GM21367 (cell line): ENCODE measurements around the gene SYK.
"Not testable (repeated sequence)": the region's sequence is repeated elsewhere in the genome, so short reads cannot be mapped to it uniquely, and the experiment has no call there.

ENCODE experiments used
- ATAC-seq: cut with Tn5 transposase; IDR thresholded peaks from one replicate; pipeline ENCODE4 v1.9.1; 2021; ENCODE audit not compliant: unreplicated experiment

The SYK gene

GRCh38 chr9:90872835-90873294 is 71.2 kb downstream of the SYK start:
- ATAC-seq, result no peak

GRCh38 chr9:90873422-90873821 is 71.8 kb downstream of the SYK start:
- no peak for ATAC-seq

GRCh38 chr9:90874194-90874593 is 72.6 kb downstream of the SYK start:
- no peak for ATAC-seq

GRCh38 chr9:90878562-90878961 is 76.9 kb downstream of the SYK start:
- ATAC-seq, result no peak

- no peak for ATAC-seq
These were observed 78.4 kb downstream of the SYK start for GRCh38 chr9:90880066-90880465.

GRCh38 chr9:90880669-90881068 is 79.0 kb downstream of the SYK start:
- no peak for ATAC-seq

GRCh38 chr9:90881648-90882047 is 80.0 kb downstream of the SYK start:
- ATAC-seq, result peak; percentile 66

GRCh38 chr9:90882991-90883600 is 81.5 kb downstream of the SYK start:
- no peak for ATAC-seq

GRCh38 chr9:90883661-90884060 is 82.0 kb downstream of the SYK start:
- ATAC-seq, result no peak

GRCh38 chr9:90884178-90884577 is 82.6 kb downstream of the SYK start:
- no peak for ATAC-seq

- not testable (repeated sequence) for ATAC-seq
These were observed 85.2 kb downstream of the SYK start for GRCh38 chr9:90886868-90887267.

GRCh38 chr9:90888941-90889340 is 87.3 kb downstream of the SYK start:
- no peak for ATAC-seq

GRCh38 chr9:90890146-90890810 is 88.7 kb downstream of the SYK start:
- ATAC-seq, result no peak

GRCh38 chr9:90891308-90892040 is 89.9 kb downstream of the SYK start:
- no peak for ATAC-seq

- no peak for ATAC-seq
These were observed 91.3 kb downstream of the SYK start for GRCh38 chr9:90892918-90893317.

GRCh38 chr9:90893706-90894105 is 92.1 kb downstream of the SYK start:
- ATAC-seq, result no peak

GRCh38 chr9:90894986-90895687 is 93.5 kb downstream of the SYK start:
- no peak for ATAC-seq

GRCh38 chr9:90895786-90896185 is 94.2 kb downstream of the SYK start:
- ATAC-seq, result no peak

- no peak for ATAC-seq
These were observed 94.6 kb downstream of the SYK start for GRCh38 chr9:90896231-90896630.

GRCh38 chr9:90898228-90898627 is 96.6 kb downstream of the SYK start:
- ATAC-seq, result no peak

GRCh38 chr9:90899287-90899686 is 97.7 kb downstream of the SYK start:
- no peak for ATAC-seq

- ATAC-seq, result no peak
These were observed 98.5 kb downstream of the SYK start for GRCh38 chr9:90900130-90900529.
